Vagina (tissue), 2 donors: Measurements from ENCODE around the gene APLNR.

Experiments used
- POLR2AphosphoS5 ChIP-seq, 2 donors: sonication (generic); formaldehyde crosslinking; IDR thresholded peaks; one replicate each; pipeline ENCODE4 v1.9.0; 2017; ENCODE audit warnings: antibody characterized with exemption in 2 of 2, mild to moderate bottlenecking in 2 of 2, low read depth in 1 of 2; ENCODE audit not compliant: insufficient read depth in 1 of 2
- TF ChIP-seq, protein P1 (sequence below), 3 experiments: fragments of 450-650 bp in 2 of 3; fragments of 200-600 bp in 1 of 3; sonication (generic) in 1 of 3; IDR thresholded peaks; one replicate each; pipeline ENCODE4 v1.5.1; 2017 to 2019; ENCODE audit warnings: antibody characterized with exemption in 3 of 3, mild to moderate bottlenecking in 2 of 3, moderate library complexity in 2 of 3

DNA sequence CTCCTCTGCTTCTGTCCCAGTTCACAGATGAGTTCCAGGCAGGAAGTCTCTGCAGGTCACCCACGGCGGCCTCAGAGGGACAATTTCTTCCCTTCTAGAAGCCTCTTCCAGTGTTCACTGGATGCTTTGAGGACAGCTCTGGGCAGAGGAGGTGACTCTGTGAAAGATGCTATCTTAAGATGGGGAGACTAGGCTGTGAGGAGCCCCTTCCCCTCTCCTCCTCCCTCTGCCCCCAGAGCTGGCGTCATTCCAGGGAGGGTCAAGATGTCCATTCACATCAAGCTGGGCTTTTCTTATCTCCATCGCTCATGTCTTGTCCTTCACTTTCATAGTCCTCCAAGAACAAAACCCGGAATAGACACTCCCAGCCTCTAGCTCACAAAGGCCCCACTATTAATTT lies 3.3 kb downstream of the APLNR start:
- TF ChIP-seq, protein P1, sequence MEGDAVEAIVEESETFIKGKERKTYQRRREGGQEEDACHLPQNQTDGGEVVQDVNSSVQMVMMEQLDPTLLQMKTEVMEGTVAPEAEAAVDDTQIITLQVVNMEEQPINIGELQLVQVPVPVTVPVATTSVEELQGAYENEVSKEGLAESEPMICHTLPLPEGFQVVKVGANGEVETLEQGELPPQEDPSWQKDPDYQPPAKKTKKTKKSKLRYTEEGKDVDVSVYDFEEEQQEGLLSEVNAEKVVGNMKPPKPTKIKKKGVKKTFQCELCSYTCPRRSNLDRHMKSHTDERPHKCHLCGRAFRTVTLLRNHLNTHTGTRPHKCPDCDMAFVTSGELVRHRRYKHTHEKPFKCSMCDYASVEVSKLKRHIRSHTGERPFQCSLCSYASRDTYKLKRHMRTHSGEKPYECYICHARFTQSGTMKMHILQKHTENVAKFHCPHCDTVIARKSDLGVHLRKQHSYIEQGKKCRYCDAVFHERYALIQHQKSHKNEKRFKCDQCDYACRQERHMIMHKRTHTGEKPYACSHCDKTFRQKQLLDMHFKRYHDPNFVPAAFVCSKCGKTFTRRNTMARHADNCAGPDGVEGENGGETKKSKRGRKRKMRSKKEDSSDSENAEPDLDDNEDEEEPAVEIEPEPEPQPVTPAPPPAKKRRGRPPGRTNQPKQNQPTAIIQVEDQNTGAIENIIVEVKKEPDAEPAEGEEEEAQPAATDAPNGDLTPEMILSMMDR (IDR thresholded peaks at IDR 0.05), result no peak
- no peak for TF ChIP-seq POLR2AphosphoS5 (IDR thresholded peaks at IDR 0.05; ENCODE audit: insufficient read depth in 1 of 2, low read depth in 1 of 2)
